ENCODE data around the gene ARMC9. TPM values are rescaled to one million over a fixed set of nuclear protein-coding genes. Genes with fewer than 3 reads are reported as not detected.
A peak's percentile ranks its signal among the peaks of the same experiment; 100 is the strongest.

ARMC9 gene
- total RNA-seq, 4 donors from 2014 or later, result 11.5 to 59.5 (median 14.4) TPM

DNA sequence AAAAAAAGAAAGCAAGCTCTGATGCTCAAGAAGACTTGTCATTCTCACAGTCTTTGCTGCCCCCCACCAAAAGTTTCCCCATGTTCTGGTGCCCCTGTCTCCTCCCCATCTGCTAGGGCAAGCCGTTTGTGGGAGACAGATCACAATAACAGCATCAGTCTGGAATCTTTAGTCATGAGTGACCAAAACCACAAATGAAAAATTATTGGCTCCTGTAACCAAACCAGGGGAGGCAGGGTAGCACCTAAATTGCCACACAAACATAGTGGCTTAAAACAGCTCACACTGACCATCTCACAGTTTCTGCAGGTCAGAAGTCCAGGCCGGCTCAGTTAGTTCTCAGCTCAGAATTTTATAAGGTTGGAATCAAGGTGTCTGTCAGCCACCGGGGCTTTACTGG is 188.0 kb downstream of the ARMC9 start:
- in situ Hi-C loops (cut with MboI; ENCODE audit: low pct_ligation_motif_present in 1 of 4, low pct_unique_long_range_greater_than_20kb in 1 of 4, low sequenced_read_pairs in 3 of 4), result no loop called here
- H3K4me3 ChIP-seq, result no peak overlapping the region
- no peak for DNase-seq

DNA sequence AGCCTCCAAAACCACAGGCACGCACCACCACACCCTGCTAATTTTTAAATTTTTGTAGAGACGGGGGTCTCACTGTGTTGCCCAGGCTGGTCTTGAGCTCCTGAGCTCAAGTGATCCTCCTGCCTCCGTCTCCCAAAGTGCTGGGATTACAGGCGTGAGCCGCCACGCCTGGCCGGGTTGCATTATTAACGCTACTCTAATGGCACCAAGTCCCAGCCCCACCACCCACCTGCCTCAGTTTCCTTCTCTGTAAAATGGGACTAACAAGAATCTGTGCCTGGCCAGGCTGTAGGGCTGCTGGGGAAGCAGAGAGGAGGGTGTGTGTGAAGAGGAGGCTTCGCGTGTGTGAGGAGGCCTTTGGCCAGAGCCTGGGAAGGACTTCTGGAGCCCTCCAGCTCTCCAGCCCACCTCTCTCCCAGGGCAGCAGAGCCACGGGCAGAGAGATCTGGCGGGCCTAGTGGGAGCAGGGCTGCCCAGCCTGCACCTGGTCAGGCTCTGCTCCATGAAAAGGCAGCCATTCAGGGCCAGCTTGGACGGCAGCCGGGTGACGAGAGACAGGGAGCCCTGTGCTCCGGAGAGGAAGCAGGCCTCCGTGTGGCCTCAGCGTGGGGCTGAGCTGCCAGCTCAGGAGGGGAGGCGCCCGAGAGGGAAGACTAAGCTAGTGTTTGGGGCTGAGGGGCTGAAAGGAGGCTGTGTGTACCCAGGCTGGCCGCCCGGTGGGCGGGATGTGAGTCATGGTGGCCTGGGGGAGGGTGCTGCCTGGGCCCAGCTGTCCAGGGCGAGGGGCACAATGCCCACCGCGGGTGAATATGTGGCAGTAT is 189.7 kb downstream of the ARMC9 start:
- H3K27ac ChIP-seq, result peak overlapping the region in 3 of 4 donors; percentile 2 to 53 (median 20)
- DNase-seq, result no peak
- in situ Hi-C loops (cut with MboI; ENCODE audit: low pct_ligation_motif_present in 1 of 4, low pct_unique_long_range_greater_than_20kb in 1 of 4, low sequenced_read_pairs in 3 of 4) (no loop called here), intact Hi-C loops (cut with DNase I; ENCODE audit: low total_unique reads) (no loop called here)
- 80 to 89% methylated on average over 1 to 25 of the region's 26 CpGs for WGBS, 2 donors (ENCODE audit: low coverage in 1 of 2)
- TF ChIP-seq POLR2A (IDR thresholded peaks at IDR 0.05) (no peak), POLR2AphosphoS5 (IDR thresholded peaks at IDR 0.05) (no peak), EP300 (IDR thresholded peaks at IDR 0.05; ENCODE audit: low read depth) (no peak)
- TF ChIP-seq, protein P1, sequence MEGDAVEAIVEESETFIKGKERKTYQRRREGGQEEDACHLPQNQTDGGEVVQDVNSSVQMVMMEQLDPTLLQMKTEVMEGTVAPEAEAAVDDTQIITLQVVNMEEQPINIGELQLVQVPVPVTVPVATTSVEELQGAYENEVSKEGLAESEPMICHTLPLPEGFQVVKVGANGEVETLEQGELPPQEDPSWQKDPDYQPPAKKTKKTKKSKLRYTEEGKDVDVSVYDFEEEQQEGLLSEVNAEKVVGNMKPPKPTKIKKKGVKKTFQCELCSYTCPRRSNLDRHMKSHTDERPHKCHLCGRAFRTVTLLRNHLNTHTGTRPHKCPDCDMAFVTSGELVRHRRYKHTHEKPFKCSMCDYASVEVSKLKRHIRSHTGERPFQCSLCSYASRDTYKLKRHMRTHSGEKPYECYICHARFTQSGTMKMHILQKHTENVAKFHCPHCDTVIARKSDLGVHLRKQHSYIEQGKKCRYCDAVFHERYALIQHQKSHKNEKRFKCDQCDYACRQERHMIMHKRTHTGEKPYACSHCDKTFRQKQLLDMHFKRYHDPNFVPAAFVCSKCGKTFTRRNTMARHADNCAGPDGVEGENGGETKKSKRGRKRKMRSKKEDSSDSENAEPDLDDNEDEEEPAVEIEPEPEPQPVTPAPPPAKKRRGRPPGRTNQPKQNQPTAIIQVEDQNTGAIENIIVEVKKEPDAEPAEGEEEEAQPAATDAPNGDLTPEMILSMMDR (IDR thresholded peaks at IDR 0.05), result no peak
- H3K4me1 ChIP-seq, result peaks cover 0 to 13% (median 11%) of the 10 kb centered on the region in 4 donors
- peaks cover 0 to 3% of the 10 kb centered on the region in 2 donors for H3K9me3 ChIP-seq
- H3K27me3 ChIP-seq, result no peaks in the 10 kb centered on the region
- H3K36me3 ChIP-seq, result no peaks in the 10 kb centered on the region
- no peak overlapping the region for H3K4me3 ChIP-seq

More for the DNA sequence above, 188.0 kb downstream of the ARMC9 start:
- H3K36me3 ChIP-seq, result no peaks in the 10 kb centered on the region
- TF ChIP-seq EP300 (IDR thresholded peaks at IDR 0.05; ENCODE audit: low read depth) (no peak), POLR2A (IDR thresholded peaks at IDR 0.05) (no peak), POLR2AphosphoS5 (IDR thresholded peaks at IDR 0.05) (no peak)
- TF ChIP-seq, protein P1 (IDR thresholded peaks at IDR 0.05), result no peak
- peaks cover 0 to 3% of the 10 kb centered on the region in 2 donors for H3K9me3 ChIP-seq
- H3K4me1 ChIP-seq, result peaks cover 0 to 14% (median 14%) of the 10 kb centered on the region in 4 donors
- WGBS, 2 donors (ENCODE audit: low coverage in 1 of 2), result 72% methylated on average over 3 of the region's 3 CpGs; no CpG with 5 or more reads in 1 of the 2 donors
- intact Hi-C loops (cut with DNase I; ENCODE audit: low total_unique reads), result no loop called here
- no peak overlapping the region for H3K27ac ChIP-seq
- H3K27me3 ChIP-seq, result no peaks in the 10 kb centered on the region

DNA sequence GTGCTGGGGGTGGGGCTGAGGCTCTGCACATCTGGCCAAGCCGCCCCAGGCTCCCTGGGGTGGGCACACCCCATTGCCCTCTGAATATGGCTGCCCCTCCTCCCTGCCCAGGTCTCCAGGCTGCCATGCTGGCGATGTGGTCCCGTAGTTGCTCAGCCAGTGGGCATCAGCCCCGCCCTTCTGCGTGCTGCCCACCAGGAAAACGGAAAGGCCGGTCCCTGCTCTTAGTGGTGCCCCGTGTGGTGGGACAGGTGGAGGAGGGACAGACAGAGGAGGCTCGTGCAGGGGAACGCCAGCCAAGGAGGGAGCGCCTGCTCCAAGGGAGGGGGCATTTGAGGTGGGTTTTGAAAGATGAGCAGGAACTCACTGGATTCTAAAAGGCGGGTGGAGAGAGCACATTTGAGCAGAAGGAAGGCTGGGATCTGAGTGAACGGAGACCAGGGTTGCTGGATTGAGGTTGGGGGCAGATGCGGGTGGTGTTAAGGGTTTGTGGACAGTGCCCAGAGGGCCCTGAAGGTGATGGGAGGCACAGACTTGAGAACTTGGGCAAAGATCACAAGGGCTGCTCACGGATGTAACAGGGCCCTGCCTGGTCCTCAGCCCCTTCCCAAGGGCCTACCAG is 190.4 kb downstream of the ARMC9 start:
- Histone ChIP-seq H3K27ac (peak overlapping the region in 3 of 4 donors; percentile 2 to 53 (median 20)), H3K36me3 (no peaks in the 10 kb centered on the region)
- DNase-seq, result no peak

DNA sequence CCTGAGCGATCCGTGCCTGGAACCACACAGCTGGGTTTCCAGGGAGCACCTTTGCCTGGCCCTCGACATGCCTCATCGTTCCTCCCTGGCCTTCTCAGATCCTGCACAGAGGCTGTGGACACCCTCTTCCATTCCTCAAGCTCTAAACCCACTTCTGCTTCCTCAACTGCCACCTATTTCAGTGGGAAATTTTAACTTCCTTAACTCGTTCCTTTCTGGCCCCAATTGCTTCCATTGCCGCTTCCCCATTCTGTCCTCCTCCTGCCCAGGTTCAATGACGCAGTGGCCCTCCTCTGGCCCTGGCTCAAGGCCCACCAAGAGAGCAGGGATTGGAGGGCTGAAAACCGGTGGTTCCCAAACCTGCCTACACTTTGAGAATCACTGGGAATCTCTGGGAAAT is 192.2 kb downstream of the ARMC9 start:
- H3K27ac ChIP-seq, result no peak overlapping the region
- no peaks in the 10 kb centered on the region for H3K36me3 ChIP-seq
- no peaks in the 10 kb centered on the region for H3K9me3 ChIP-seq
- H3K4me3 ChIP-seq, result no peak overlapping the region
- in situ Hi-C loops (cut with MboI; ENCODE audit: low pct_ligation_motif_present in 1 of 4, low pct_unique_long_range_greater_than_20kb in 1 of 4, low sequenced_read_pairs in 3 of 4), result no loop called here
- TF ChIP-seq EP300 (IDR thresholded peaks at IDR 0.05; ENCODE audit: low read depth) (no peak), POLR2AphosphoS5 (IDR thresholded peaks at IDR 0.05) (no peak), POLR2A (IDR thresholded peaks at IDR 0.05) (no peak)
- TF ChIP-seq, protein P1 (IDR thresholded peaks at IDR 0.05), result no peak
- peaks cover 0 to 18% (median 7%) of the 10 kb centered on the region in 4 donors for H3K4me1 ChIP-seq
- H3K27me3 ChIP-seq, result peaks cover 21% of the 10 kb centered on the region
- no peak for DNase-seq
- WGBS, 2 donors (ENCODE audit: low coverage in 1 of 2), result 77 to 80% methylated on average over 1 to 8 of the region's 8 CpGs
- intact Hi-C loops (cut with DNase I; ENCODE audit: low total_unique reads), result no loop called here

More for the DNA sequence above, 190.4 kb downstream of the ARMC9 start:
- Histone ChIP-seq H3K9me3 (peaks cover 0 to 3% of the 10 kb centered on the region in 2 donors), H3K4me1 (peaks cover 0 to 6% (median 5%) of the 10 kb centered on the region in 4 donors), H3K27me3 (peaks cover 4% of the 10 kb centered on the region), H3K4me3 (no peak overlapping the region)
- intact Hi-C loops (cut with DNase I; ENCODE audit: low total_unique reads), result no loop called here
- TF ChIP-seq, protein P1 (IDR thresholded peaks at IDR 0.05), result no peak
- TF ChIP-seq POLR2AphosphoS5 (IDR thresholded peaks at IDR 0.05) (no peak), POLR2A (IDR thresholded peaks at IDR 0.05) (no peak), EP300 (IDR thresholded peaks at IDR 0.05; ENCODE audit: low read depth) (no peak)
- 91 to 93% methylated on average over 5 to 15 of the region's 15 CpGs for WGBS, 2 donors (ENCODE audit: low coverage in 1 of 2)
- in situ Hi-C loops (cut with MboI; ENCODE audit: low pct_ligation_motif_present in 1 of 4, low pct_unique_long_range_greater_than_20kb in 1 of 4, low sequenced_read_pairs in 3 of 4), result no loop called here
